ENCODE results near the gene COMT.

The COMT gene

DNA sequence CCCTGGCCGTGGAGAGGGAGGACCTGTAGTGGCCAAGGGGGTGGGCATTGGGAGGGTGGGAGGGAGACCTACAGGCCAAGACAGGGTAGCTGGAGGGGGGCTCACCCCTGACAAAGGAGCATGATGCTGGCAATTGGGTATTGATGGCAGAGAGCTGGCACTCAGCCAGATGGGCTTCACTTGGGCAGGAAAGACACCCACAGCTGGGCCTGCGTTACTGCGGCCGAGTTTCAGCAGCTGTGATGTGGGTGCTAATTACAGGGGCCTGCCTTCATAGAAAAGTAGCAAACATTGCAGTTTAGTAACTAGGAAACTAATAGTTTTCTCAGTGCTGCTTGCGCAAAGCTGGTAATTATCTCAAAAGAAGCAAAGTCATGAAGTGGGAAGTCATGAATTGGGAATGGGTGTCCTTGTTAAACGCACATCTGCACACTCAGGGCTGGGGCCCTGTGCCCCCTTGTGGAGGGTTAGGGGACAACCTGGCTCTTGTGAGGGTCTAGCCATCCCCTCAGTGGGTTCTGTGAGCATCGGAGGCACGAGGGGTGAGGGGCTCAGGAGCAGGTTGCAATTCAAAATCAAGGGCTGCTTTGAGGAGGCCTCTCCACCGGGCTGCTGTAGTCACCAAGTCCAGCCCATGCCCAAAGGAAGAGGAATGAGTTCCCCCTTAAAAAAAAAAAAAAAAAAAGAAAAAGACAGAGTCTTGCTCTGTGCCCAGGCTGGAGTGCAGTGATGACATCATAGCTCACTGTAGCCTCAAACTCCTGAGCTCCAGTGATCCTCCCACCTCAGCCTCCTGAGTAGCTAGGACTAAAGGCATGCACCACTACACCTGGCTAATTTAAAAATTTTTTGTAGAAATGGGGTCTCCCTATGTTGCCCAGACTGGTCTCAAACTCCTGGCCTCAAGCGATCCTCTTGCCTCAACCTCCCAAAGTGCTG is 24.5 kb downstream of the COMT start:
- DNase-seq (ENCODE audit: insufficient read length, low spot score) (no peak), FAIRE-seq (no peak)
- TF ChIP-seq, protein P1, sequence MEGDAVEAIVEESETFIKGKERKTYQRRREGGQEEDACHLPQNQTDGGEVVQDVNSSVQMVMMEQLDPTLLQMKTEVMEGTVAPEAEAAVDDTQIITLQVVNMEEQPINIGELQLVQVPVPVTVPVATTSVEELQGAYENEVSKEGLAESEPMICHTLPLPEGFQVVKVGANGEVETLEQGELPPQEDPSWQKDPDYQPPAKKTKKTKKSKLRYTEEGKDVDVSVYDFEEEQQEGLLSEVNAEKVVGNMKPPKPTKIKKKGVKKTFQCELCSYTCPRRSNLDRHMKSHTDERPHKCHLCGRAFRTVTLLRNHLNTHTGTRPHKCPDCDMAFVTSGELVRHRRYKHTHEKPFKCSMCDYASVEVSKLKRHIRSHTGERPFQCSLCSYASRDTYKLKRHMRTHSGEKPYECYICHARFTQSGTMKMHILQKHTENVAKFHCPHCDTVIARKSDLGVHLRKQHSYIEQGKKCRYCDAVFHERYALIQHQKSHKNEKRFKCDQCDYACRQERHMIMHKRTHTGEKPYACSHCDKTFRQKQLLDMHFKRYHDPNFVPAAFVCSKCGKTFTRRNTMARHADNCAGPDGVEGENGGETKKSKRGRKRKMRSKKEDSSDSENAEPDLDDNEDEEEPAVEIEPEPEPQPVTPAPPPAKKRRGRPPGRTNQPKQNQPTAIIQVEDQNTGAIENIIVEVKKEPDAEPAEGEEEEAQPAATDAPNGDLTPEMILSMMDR (IDR thresholded peaks at IDR 0.05; ENCODE audit: insufficient read depth, missing control alignments): peak; percentile 34

DNA sequence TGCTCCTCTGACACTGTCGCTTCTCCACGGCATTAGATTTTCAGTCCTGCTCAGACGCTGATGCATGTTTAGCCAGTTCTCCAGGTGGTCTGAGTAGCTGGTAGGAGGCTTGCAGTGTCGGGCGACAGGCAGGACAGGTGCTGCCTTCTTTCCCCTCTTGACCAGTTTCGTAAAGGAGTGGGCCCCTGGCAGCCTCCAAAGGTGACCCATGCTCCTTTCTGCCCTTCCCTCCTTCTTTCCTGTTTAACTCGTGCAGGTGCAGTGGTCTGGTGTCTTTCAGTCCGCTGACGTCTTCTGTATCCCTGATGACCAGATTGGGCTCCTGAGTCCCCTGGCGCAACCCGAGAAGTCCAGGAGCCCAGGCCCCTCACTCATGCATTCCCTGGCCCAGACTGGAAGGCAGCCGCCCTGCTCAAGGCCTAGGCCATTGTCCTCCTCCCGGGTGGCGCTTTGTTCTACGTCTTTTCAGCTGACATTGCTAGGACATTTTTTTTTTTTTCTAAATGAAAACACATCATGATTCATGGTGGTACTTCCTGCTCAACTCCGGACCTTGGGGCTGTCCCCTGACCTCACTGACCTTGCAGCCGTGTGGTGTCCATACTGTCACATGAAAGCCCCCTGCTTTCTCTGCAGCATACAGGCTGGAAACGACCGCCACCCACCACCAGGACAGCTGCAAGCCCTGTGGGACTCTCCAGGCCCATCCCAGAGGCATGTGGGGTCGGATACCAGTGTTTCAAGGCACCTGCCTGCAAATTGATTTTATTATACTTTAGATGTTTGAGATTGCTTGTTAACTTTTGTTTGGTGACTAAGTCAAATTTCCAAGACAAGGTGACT is 25.6 kb downstream of the COMT start:
- TF ChIP-seq, protein P1 (IDR thresholded peaks at IDR 0.05; ENCODE audit: insufficient read depth, missing control alignments): no peak
- no peak for DNase-seq (ENCODE audit: insufficient read length, low spot score)

DNA sequence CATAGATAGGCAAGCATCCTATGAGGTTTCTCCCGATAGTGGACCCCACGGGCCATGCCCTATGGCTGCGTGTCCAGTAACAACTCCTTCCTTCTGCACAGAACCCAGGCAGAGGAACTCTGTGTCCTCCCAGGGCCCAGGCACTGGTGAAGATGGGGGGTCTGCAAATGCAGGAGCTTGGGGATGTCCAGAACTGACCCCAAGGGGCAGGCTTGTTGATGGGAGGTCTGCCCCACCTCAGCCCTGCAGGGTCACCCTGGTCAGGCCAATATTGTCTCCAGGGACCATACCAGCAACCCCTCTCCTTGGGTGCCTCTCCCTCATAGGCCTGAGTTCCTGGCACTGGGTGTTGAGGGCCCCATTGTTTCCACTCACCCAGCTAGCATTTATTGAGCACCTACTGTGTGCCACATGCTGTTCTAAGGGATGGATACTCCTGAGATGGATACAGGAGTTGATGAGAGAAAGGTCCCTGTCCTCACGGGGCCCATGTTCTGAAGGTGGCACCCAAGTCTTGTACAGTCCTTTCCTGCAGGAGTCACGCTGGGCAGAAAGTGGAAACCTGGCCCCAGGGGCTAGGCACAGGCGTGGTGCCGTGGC is 26.4 kb downstream of the COMT start:
- TF ChIP-seq, protein P1 (IDR thresholded peaks at IDR 0.05; ENCODE audit: insufficient read depth, missing control alignments): no peak
- DNase-seq (ENCODE audit: insufficient read length, low spot score): no peak
- FAIRE-seq: no peak

More for the DNA sequence above, 25.6 kb downstream of the COMT start:
- no peak for FAIRE-seq

DNA sequence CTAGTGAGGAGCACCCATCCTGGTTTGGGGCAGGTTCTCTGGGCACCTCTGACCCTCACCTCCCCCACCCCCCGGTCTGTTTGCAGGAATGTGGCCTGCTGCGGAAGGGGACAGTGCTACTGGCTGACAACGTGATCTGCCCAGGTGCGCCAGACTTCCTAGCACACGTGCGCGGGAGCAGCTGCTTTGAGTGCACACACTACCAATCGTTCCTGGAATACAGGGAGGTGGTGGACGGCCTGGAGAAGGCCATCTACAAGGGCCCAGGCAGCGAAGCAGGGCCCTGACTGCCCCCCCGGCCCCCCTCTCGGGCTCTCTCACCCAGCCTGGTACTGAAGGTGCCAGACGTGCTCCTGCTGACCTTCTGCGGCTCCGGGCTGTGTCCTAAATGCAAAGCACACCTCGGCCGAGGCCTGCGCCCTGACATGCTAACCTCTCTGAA is 26.9 kb downstream of the COMT start:
- no peak for FAIRE-seq
- TF ChIP-seq, protein P1 (IDR thresholded peaks at IDR 0.05; ENCODE audit: insufficient read depth, missing control alignments): no peak
- no peak for DNase-seq (ENCODE audit: insufficient read length, low spot score)

DNA sequence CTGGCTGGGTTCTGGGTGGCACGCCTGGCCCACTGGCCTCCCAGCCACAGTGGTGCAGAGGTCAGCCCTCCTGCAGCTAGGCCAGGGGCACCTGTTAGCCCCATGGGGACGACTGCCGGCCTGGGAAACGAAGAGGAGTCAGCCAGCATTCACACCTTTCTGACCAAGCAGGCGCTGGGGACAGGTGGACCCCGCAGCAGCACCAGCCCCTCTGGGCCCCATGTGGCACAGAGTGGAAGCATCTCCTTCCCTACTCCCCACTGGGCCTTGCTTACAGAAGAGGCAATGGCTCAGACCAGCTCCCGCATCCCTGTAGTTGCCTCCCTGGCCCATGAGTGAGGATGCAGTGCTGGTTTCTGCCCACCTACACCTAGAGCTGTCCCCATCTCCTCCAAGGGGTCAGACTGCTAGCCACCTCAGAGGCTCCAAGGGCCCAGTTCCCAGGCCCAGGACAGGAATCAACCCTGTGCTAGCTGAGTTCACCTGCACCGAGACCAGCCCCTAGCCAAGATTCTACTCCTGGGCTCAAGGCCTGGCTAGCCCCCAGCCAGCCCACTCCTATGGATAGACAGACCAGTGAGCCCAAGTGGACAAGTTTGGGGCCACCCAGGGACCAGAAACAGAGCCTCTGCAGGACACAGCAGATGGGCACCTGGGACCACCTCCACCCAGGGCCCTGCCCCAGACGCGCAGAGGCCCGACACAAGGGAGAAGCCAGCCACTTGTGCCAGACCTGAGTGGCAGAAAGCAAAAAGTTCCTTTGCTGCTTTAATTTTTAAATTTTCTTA is 27.8 kb downstream of the COMT start:
- TF ChIP-seq, protein P1 (IDR thresholded peaks at IDR 0.05; ENCODE audit: insufficient read depth, missing control alignments): no peak
- FAIRE-seq (no peak), DNase-seq (ENCODE audit: insufficient read length, low spot score) (no peak)

DNA sequence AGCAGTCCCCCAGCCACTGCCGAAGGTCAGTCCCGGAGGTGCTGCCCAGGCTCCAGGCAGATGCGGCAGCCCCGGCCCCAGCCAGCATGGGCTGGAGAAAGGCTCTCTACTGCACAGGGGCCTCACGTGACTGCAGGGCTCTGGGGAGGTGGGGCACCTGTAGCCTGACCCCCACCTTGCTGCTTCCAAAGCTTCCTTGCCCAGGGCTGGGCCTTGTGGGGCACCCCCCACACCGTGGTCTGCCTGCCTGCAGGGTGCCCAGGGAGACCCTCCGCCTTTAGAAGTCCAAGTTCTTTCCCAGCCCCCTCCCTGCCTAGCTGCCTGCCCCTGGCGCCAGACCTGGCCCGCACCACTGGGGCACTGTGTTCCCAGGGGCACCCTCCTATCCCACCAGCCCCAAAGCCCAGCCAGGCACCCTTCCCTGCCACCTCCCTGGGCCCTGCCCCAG is 28.5 kb downstream of the COMT start:
- TF ChIP-seq, protein P1 (IDR thresholded peaks at IDR 0.05; ENCODE audit: insufficient read depth, missing control alignments): no peak
- FAIRE-seq (no peak), DNase-seq (ENCODE audit: insufficient read length, low spot score) (no peak)
